OCI-LY3 (cell line): ENCODE data around the gene EPG5.
"Not testable (repeated sequence)": the region's sequence is repeated elsewhere in the genome, so short reads cannot be mapped to it uniquely, and the experiment has no call there.

Experiments
- CTCF ChIP-seq: fragments of 200-600, 300-600 bp; sonication (generic); IDR thresholded peaks from 2 replicates; pipeline ENCODE4 v1.5.1; 2014; ENCODE audit warnings: antibody characterized with exemption, low read length, low read depth
- EZH2phosphoT487 ChIP-seq: fragments of 200-600 bp; shearing (Covaris generic); IDR thresholded peaks from 2 replicates; pipeline ENCODE4 v1.6.1; 2018; ENCODE audit warnings: antibody characterized with exemption, mixed run types, low read depth

GRCh38 chr18:45807144-45807543 is 160.0 kb downstream of the EPG5 start:
- peak; percentile 75 for TF ChIP-seq CTCF
- TF ChIP-seq EZH2phosphoT487: not testable (repeated sequence)
